Measurements from ENCODE around the gene C2CD3.

DNA sequence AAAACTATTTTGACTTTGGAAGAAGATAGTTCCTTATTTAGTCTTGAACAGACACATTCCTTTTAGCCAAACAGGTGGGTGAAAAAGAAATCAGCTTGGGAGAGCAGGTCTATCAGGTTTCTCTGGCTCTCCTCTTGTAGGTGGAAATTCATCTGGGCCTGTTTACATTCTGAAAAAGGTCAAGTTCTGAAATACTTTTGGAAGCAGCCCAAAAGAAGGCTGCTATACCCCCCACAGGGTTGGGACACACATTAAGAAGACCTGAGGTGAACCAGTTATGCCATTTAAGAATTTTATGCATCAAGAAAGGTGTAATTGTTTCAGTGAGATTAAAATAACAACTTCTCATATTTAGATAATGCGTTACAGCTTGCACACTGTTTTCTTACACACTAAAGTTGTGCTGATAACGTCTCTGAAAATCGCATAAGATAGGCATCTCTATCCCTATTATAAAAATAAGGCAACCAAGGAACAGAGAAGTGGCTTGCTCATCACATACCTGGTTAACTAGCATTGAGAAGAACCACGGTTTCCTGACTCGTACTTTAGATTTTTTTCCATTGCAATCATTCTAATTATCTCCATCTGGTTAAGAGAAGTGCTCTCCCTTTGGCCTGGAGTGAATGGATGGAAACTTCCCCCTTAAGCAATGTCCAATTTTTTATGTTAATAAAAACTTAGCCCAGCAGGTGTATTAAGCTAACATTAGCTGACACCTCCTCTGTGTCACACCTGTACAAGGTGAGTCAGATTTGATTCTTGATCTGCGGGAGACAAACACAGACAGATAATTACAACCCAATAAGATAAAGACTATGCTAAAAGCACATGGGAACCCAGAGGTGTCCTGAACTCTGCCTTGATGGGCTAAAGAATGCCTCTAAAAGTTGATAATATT, 101.4 kb downstream of the C2CD3 start:
- TF ChIP-seq, protein P1, sequence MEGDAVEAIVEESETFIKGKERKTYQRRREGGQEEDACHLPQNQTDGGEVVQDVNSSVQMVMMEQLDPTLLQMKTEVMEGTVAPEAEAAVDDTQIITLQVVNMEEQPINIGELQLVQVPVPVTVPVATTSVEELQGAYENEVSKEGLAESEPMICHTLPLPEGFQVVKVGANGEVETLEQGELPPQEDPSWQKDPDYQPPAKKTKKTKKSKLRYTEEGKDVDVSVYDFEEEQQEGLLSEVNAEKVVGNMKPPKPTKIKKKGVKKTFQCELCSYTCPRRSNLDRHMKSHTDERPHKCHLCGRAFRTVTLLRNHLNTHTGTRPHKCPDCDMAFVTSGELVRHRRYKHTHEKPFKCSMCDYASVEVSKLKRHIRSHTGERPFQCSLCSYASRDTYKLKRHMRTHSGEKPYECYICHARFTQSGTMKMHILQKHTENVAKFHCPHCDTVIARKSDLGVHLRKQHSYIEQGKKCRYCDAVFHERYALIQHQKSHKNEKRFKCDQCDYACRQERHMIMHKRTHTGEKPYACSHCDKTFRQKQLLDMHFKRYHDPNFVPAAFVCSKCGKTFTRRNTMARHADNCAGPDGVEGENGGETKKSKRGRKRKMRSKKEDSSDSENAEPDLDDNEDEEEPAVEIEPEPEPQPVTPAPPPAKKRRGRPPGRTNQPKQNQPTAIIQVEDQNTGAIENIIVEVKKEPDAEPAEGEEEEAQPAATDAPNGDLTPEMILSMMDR (IDR thresholded peaks at IDR 0.05; ENCODE audit: low read depth, low read length), result no peak
- TF ChIP-seq EZH2phosphoT487 (IDR thresholded peaks at IDR 0.05; ENCODE audit: low read depth), result no peak
